ENCODE measurements around the gene TGDS.
"Not testable (repeated sequence)": the region's sequence is repeated elsewhere in the genome, so short reads cannot be mapped to it uniquely, and the experiment has no call there.

Gene TGDS

DNA sequence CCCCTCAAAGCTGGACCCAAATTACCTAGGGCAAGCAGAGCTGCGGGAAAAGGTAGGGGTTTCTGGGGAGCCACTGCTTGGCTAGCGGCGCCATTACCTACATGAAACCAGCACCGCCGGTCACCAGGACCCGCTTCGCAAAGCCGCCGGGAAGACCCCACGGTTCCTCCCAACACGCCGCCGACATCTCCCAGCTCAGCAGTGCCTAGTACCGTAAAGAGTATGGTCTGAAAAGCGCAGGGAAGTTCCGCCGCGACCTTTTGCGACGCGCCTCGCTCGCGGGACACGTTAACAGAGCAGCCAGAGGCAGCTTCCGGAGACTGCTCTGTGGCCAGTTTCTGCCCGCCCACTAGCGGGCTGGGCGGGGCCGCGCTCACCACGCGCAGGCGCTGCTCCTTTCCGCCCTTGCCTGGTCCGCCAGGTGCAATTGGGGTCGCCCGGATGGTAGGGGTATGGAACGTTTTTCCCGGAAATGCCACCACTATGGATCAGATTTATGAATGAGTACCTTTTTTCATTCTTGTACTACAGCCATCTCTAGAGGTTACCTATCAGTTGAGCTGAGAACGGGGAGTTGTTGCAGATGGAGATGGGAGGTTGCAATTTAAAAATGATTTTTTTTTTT is at the start of gene TGDS:
Gene TGDS (minus strand): TSS at position 203 of the 625 bp plus-strand sequence. CDS start 16 bp downstream, at position 187.
- peak; percentile 97 for DNase-seq (ENCODE audit: low read depth)
- TF ChIP-seq, protein P1, sequence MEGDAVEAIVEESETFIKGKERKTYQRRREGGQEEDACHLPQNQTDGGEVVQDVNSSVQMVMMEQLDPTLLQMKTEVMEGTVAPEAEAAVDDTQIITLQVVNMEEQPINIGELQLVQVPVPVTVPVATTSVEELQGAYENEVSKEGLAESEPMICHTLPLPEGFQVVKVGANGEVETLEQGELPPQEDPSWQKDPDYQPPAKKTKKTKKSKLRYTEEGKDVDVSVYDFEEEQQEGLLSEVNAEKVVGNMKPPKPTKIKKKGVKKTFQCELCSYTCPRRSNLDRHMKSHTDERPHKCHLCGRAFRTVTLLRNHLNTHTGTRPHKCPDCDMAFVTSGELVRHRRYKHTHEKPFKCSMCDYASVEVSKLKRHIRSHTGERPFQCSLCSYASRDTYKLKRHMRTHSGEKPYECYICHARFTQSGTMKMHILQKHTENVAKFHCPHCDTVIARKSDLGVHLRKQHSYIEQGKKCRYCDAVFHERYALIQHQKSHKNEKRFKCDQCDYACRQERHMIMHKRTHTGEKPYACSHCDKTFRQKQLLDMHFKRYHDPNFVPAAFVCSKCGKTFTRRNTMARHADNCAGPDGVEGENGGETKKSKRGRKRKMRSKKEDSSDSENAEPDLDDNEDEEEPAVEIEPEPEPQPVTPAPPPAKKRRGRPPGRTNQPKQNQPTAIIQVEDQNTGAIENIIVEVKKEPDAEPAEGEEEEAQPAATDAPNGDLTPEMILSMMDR (IDR thresholded peaks at IDR 0.05; ENCODE audit: insufficient read depth, low read depth, low read length, missing control alignments) = no peak
- peak within 1 kb of the TSS; percentile 93 for H3K4me3 ChIP-seq (ENCODE audit: low read depth, low read length)

DNA sequence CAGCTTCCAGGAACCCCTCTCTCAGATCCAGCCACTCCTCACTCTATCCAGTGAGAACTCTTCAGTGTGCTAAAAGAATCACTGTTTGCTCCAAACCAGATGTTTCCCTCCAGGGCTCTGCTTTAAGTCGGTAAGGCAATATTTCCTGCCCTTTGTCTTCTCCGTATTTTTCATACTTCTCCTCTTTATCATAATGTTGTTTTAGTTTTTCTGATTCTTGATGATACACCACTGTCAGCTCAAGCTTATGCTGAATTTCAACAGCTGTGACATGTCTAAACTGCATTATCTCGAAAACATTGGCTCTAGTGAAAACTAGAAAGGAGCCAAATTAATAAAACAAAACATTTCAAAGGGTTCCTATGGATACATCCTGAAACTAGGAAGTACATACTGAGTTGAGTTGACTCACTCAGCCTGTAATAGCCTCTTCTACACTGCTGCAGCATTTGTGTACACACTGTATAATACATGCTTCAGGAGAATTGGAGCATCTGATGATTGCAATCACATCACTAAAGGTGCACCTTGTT is 45.5 kb upstream of the TGDS start:
- TF ChIP-seq, protein P1 (IDR thresholded peaks at IDR 0.05; ENCODE audit: insufficient read depth, low read depth, low read length, missing control alignments) = no peak
- no peak overlapping the region for H3K4me3 ChIP-seq (ENCODE audit: low read depth, low read length)
- DNase-seq (ENCODE audit: low read depth) = no peak

DNA sequence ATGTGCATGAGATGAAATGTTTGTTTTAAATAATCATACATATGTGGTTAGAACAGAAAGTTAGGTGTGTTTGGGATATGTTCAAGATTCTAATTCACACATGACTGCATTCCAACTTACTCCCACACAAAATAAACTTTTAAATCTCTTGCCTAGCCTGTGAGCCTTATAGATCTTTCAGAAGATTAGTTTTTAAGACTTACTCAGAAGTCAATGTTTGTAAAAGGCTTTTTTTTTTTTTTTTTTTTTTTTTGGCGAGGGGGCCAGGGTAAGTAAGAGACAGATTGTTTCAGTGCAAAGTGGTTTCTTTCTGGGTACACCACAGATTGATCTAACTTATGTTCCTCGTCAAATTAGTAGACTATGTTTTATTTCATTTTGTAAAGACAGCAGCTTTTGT is 44.8 kb upstream of the TGDS start:
- TF ChIP-seq, protein P1 (IDR thresholded peaks at IDR 0.05; ENCODE audit: insufficient read depth, low read depth, low read length, missing control alignments) = no peak
- DNase-seq (ENCODE audit: low read depth) = no peak

DNA sequence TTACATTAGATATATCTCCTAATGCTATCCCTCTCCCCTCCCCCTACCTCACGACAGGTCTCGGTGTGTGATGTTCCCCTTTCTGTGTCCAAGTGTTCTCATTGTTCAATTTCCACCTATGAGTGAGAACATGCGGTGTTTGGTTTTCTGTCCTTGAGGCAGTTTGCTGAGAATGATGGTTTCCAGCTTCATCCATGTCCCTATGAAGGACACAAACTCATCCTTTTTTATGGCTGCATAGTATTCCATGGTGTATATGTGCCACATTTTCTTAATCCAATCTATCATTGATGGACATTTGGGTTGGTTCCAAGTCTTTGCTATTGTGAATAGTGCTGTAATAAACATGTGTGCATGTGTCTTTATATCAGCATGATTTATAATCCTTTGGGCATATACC is 41.7 kb upstream of the TGDS start:
- not testable (repeated sequence) for DNase-seq (ENCODE audit: low read depth); H3K4me3 ChIP-seq (ENCODE audit: low read depth, low read length)

More for the DNA sequence above, 44.8 kb upstream of the TGDS start:
- H3K4me3 ChIP-seq (ENCODE audit: low read depth, low read length) = no peak overlapping the region

- no peak overlapping the region for H3K4me3 ChIP-seq (ENCODE audit: low read depth, low read length)
- no peak for DNase-seq (ENCODE audit: low read depth)
- TF ChIP-seq, protein P1 (IDR thresholded peaks at IDR 0.05; ENCODE audit: insufficient read depth, low read depth, low read length, missing control alignments) = no peak
These were observed 41.1 kb upstream of the TGDS start for GRCh38 chr13:94636942-94637578.

- H3K4me3 ChIP-seq (ENCODE audit: low read depth, low read length); DNase-seq (ENCODE audit: low read depth): not testable (repeated sequence)
These were observed 40.1 kb upstream of the TGDS start for GRCh38 chr13:94636096-94636495.

GRCh38 chr13:94632226-94632980 is 36.5 kb upstream of the TGDS start:
- no peak for DNase-seq (ENCODE audit: low read depth)
- H3K4me3 ChIP-seq (ENCODE audit: low read depth, low read length) = no peak overlapping the region
- TF ChIP-seq, protein P1 (IDR thresholded peaks at IDR 0.05; ENCODE audit: insufficient read depth, low read depth, low read length, missing control alignments) = no peak

Data from GM12865 (cell line).